HepG2 (cell line): ENCODE results near the gene LCP2.

Experiments
- ZNF180 ChIP-seq: sonication (generic); formaldehyde crosslinking; IDR thresholded peaks from 2 replicates; pipeline ENCODE4 v1.4.0; 2020; ENCODE audit warnings: low read depth, missing genetic modification reagents, borderline replicate concordance
- TF ChIP-seq, protein P1 (sequence below): sonication (generic); formaldehyde crosslinking; IDR thresholded peaks from 2 replicates; pipeline ENCODE4 v1.5.0; 2020; ENCODE audit warnings: mild to moderate bottlenecking, missing genetic modification reagents, moderate library complexity

GRCh38 chr5:170250810-170251317 is 46.7 kb downstream of the LCP2 start:
- TF ChIP-seq ZNF180 (CRISPR knock-in tag): no peak
- TF ChIP-seq, protein P1, sequence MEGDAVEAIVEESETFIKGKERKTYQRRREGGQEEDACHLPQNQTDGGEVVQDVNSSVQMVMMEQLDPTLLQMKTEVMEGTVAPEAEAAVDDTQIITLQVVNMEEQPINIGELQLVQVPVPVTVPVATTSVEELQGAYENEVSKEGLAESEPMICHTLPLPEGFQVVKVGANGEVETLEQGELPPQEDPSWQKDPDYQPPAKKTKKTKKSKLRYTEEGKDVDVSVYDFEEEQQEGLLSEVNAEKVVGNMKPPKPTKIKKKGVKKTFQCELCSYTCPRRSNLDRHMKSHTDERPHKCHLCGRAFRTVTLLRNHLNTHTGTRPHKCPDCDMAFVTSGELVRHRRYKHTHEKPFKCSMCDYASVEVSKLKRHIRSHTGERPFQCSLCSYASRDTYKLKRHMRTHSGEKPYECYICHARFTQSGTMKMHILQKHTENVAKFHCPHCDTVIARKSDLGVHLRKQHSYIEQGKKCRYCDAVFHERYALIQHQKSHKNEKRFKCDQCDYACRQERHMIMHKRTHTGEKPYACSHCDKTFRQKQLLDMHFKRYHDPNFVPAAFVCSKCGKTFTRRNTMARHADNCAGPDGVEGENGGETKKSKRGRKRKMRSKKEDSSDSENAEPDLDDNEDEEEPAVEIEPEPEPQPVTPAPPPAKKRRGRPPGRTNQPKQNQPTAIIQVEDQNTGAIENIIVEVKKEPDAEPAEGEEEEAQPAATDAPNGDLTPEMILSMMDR (CRISPR knock-in tag): no peak
